AG04450 (cell line): ENCODE results near the gene TMTC3. TPM values are rescaled to one million over a fixed set of nuclear protein-coding genes. Genes with fewer than 3 reads are reported as not detected.
A peak's percentile ranks its signal among the peaks of the same experiment; 100 is the strongest.

Experiments
- CTCF ChIA-PET: fragments of 300-600, 350-600 bp; formaldehyde crosslinking; extraction: SDS; loops from one replicate; lab custom pipeline; 2022; ENCODE audit warnings: antibody characterized with exemption, inconsistent platforms; lab: Charles Lee
- POLR2A ChIA-PET: fragments of 350-600 bp; formaldehyde crosslinking; extraction: SDS; loops from one replicate; lab custom pipeline; 2021; ENCODE audit warnings: antibody characterized with exemption, inconsistent platforms; lab: Yijun Ruan, JAX
- DNase-seq: peaks from one replicate; pipeline ENCODE4 v3.0.0-alpha.2; 2011; ENCODE audit warnings: low read depth, low spot score
- H3K27ac ChIP-seq: one replicate; pipeline ENCODE4 v1.5.1; 2012; ENCODE audit warnings: low read depth, low read length, control low read depth
- H3K27me3 ChIP-seq: one replicate; pipeline ENCODE4 v1.6.0; 2012; ENCODE audit warnings: low read length; ENCODE audit not compliant: control insufficient read depth, insufficient read depth
- H3K4me3 ChIP-seq: 2 replicates; pipeline ENCODE4 v1.5.1; 2011; ENCODE audit warnings: mild to moderate bottlenecking, low read depth, low read length, control low read depth
- H3K9me3 ChIP-seq: 2 replicates; pipeline ENCODE4 v1.5.1; 2012; ENCODE audit warnings: low read length; ENCODE audit not compliant: control insufficient read depth, insufficient read depth
- polyA plus RNA-seq: library from polyadenylated mRNA; depleted of rRNA; stranded (reverse); fragments of >200 nt; gene quantifications from 2 replicates; pipeline ENCODE4 v1.2.3, GENCODE V29; 2011
- TF ChIP-seq, protein P1 (sequence below): IDR thresholded peaks from 2 replicates; pipeline ENCODE4 v1.5.1; 2011; ENCODE audit warnings: low read depth, low read length, control low read depth, inconsistent platforms

The TMTC3 gene
- polyA plus RNA-seq, 1 experiment, result 29.3 TPM

- Histone ChIP-seq H3K27ac (no peak overlapping the region), H3K27me3 (no peaks in the 10 kb centered on the region), H3K4me3 (no peak overlapping the region), H3K9me3 (no peaks in the 10 kb centered on the region)
- TF ChIP-seq, protein P1, sequence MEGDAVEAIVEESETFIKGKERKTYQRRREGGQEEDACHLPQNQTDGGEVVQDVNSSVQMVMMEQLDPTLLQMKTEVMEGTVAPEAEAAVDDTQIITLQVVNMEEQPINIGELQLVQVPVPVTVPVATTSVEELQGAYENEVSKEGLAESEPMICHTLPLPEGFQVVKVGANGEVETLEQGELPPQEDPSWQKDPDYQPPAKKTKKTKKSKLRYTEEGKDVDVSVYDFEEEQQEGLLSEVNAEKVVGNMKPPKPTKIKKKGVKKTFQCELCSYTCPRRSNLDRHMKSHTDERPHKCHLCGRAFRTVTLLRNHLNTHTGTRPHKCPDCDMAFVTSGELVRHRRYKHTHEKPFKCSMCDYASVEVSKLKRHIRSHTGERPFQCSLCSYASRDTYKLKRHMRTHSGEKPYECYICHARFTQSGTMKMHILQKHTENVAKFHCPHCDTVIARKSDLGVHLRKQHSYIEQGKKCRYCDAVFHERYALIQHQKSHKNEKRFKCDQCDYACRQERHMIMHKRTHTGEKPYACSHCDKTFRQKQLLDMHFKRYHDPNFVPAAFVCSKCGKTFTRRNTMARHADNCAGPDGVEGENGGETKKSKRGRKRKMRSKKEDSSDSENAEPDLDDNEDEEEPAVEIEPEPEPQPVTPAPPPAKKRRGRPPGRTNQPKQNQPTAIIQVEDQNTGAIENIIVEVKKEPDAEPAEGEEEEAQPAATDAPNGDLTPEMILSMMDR, result no peak
- POLR2A ChIA-PET, result no interaction called here
- no peak for DNase-seq
- CTCF ChIA-PET, result interaction anchor here (0.5 kb wide), 1 partner anchor 20 kb away, joined by 3 read pairs; no protein-coding TSS in a partner anchor
Observed at GRCh38 chr12:88194868-88195267, 52.8 kb downstream of the TMTC3 start.

DNA sequence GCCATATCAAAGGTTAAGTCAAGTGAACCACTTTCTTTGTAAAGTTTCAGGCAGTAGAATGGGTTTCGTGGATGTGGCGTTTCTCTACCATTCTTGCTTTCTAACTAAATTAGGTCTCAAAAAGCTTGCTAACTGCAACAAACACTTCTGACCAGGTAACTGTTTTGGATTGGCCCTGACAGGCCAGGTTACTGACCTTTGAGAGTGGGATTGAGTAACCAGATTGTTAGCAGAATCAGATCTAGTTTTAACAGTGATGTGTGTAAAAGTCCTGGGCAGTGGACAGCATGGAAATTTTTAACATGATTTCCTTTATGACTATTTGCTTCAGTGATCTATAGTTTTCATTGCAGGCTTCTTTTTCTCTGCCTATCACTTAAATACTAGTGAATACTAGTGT is 57.9 kb downstream of the TMTC3 start:
- H3K27ac ChIP-seq, result no peak overlapping the region
- no peaks in the 10 kb centered on the region for H3K27me3 ChIP-seq
- TF ChIP-seq, protein P1, result no peak
- ChIA-PET POLR2A (no interaction called here), CTCF (no interaction called here)
- no peak overlapping the region for H3K4me3 ChIP-seq
- no peak for DNase-seq
- peaks cover 8% of the 10 kb centered on the region; the same call in 1 of the 2 replicates for H3K9me3 ChIP-seq

DNA sequence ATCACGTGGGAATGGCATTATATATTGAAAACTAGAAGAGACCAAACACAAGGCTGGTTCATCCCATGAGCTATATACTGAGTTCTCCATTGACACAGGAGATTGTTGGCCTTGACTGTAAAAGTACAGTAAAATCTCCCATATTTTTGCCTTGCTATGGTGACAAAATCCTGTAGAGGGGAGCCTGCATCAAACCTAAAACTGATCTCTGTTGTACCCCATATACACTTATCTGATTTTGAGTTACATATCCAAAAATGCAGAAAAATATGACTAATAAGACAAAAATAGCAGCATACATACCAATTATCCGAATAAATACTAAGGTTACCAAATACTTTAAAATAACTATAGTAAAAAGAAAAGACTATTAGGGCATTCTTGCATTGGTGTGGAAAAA is 60.4 kb downstream of the TMTC3 start:
- TF ChIP-seq, protein P1, result 0 out of 2 replicates have a peak, but pooled peaks have one; percentile 2
- H3K4me3 ChIP-seq, result no peak overlapping the region
- ChIA-PET CTCF (interaction anchor here (1.4 kb wide), 1 partner anchor 14 kb away, joined by 3 read pairs; no protein-coding TSS in a partner anchor), POLR2A (no interaction called here)
- DNase-seq, result no peak
- peaks cover 8% of the 10 kb centered on the region; the same call in 1 of the 2 replicates for H3K9me3 ChIP-seq
- no peak overlapping the region for H3K27ac ChIP-seq
- no peaks in the 10 kb centered on the region for H3K27me3 ChIP-seq

DNA sequence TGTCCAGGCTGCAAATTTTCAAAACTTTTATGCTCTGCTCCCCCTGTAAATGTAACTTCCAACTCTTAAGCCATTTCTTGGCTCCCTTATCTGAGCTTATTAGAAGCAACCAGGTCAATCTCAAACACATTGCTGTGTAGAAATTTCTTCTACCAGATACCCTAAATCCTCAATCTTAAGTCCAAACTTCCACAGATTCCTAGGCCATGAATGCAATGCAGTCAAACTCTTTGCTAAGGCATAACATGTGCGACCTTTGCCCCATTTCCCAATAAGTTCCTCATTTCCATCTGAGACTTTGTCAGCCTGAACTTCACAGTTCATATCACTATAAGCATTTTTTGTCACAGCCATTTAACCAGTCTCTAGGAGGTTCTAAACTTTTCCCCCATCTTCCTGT is 64.5 kb downstream of the TMTC3 start:
- no peak overlapping the region for H3K4me3 ChIP-seq
- CTCF ChIA-PET, result no interaction called here
- H3K9me3 ChIP-seq, result peaks cover 20% of the 10 kb centered on the region; the same call in 1 of the 2 replicates
- no peaks in the 10 kb centered on the region for H3K27me3 ChIP-seq
- DNase-seq, result peak; percentile 13
- TF ChIP-seq, protein P1, result no peak
- H3K27ac ChIP-seq, result no peak overlapping the region
- POLR2A ChIA-PET, result no interaction called here

DNA sequence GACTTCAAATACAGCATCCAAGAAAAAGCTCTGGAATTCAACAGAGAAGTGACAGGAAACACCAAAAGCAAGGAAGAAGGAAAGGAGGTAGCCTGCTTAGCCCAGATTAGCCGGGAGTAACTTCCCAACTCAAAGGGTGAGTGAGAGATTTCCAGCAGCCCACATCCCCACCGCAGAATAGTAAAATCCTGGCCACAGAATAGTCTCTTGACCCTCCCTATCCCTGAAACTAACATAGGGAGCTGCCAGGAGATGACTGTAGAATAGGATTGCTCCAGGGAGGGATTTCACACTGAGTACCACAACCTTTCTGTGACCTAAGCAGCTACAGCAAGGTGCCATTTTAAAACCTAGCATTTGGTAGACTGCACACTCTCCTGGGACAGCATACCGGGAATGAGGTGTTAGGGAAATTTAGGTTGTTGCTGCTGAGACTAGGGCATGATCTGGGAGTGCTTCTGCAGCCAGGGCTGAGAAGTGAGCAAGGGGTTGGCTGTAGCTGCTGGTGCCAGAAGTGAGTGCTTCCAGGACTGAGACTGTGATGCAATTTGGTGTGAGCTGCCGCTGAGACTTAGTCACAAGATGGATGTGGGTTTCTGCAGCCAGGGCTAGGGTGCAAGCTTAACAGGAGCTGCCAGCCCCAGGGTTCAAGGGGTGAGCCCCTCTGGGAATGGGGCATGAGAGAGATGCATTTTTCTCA is 66.0 kb downstream of the TMTC3 start:
- ChIA-PET CTCF (no interaction called here), POLR2A (interaction anchor here (0.5 to 1.1 kb wide), 2 partner anchors 88 to 117 kb away, joined by 4 to 5 read pairs; no protein-coding TSS in a partner anchor)
- Histone ChIP-seq H3K27me3 (no peaks in the 10 kb centered on the region), H3K27ac (no peak overlapping the region), H3K9me3 (peaks cover 22% of the 10 kb centered on the region; the same call in 1 of the 2 replicates), H3K4me3 (no peak overlapping the region)
- TF ChIP-seq, protein P1, result no peak
- DNase-seq, result peak; percentile 36
